ENCODE results near the gene VSX1. TPM values are rescaled to one million over a fixed set of nuclear protein-coding genes. Genes with fewer than 3 reads are reported as not detected.

Gene VSX1
- total RNA-seq, 2 experiments from 2014 or later, result not detected

GRCh38 chr20:25046736-25047666 is 34.9 kb downstream of the VSX1 start:
- H3K9me3 Mint-ChIP-seq, result no peaks in the 10 kb centered on the region
- no peaks in the 10 kb centered on the region for H3K27me3 Mint-ChIP-seq
- CTCF ChIA-PET, result interaction anchor here (1.2 kb wide), 1 partner anchor 12 kb away, joined by 3 read pairs; no protein-coding TSS in a partner anchor
- no peak overlapping the region for H3K4me3 Mint-ChIP-seq
- no peak for DNase-seq
- peaks cover 2% of the 10 kb centered on the region for H3K36me3 Mint-ChIP-seq
- intact Hi-C loops (cut with micrococcal nuclease), result no loop called here
- H3K27ac Mint-ChIP-seq, result no peak overlapping the region
- POLR2A ChIA-PET, result no interaction called here
- H3K4me1 Mint-ChIP-seq (ENCODE audit: low read depth), result peaks cover 30% of the 10 kb centered on the region

- DNase-seq, result no peak
- H3K27me3 Mint-ChIP-seq, result no peaks in the 10 kb centered on the region
- H3K4me1 Mint-ChIP-seq (ENCODE audit: low read depth), result peaks cover 31% of the 10 kb centered on the region
- peaks cover 2% of the 10 kb centered on the region for H3K36me3 Mint-ChIP-seq
- H3K27ac Mint-ChIP-seq, result no peak overlapping the region
- POLR2A ChIA-PET, result no interaction called here
- no peaks in the 10 kb centered on the region for H3K9me3 Mint-ChIP-seq
- CTCF ChIA-PET, result interaction anchor here (1.2 kb wide), 1 partner anchor 13 kb away, joined by 3 read pairs; no protein-coding TSS in a partner anchor
- intact Hi-C loops (cut with micrococcal nuclease), result no loop called here
- no peak overlapping the region for H3K4me3 Mint-ChIP-seq
These were observed 35.7 kb downstream of the VSX1 start for GRCh38 chr20:25046181-25046641.

- Mint-ChIP-seq H3K4me3 (no peak overlapping the region), H3K9me3 (no peaks in the 10 kb centered on the region), H3K27ac (no peak overlapping the region), H3K27me3 (no peaks in the 10 kb centered on the region), H3K4me1 (ENCODE audit: low read depth) (peaks cover 29% of the 10 kb centered on the region), H3K36me3 (peaks cover 2% of the 10 kb centered on the region)
- no peak for DNase-seq
- intact Hi-C loops (cut with micrococcal nuclease), result no loop called here
- POLR2A ChIA-PET, result no interaction called here
- CTCF ChIA-PET, result no interaction called here
These were observed 36.6 kb downstream of the VSX1 start for GRCh38 chr20:25045343-25045712.

- Mint-ChIP-seq H3K9me3 (no peaks in the 10 kb centered on the region), H3K4me3 (no peak overlapping the region), H3K4me1 (ENCODE audit: low read depth) (peaks cover 31% of the 10 kb centered on the region), H3K36me3 (peaks cover 2% of the 10 kb centered on the region), H3K27me3 (no peaks in the 10 kb centered on the region), H3K27ac (no peak overlapping the region)
- POLR2A ChIA-PET, result no interaction called here
- intact Hi-C loops (cut with micrococcal nuclease), result no loop called here
- DNase-seq, result no peak
- CTCF ChIA-PET, result no interaction called here
These were observed 37.1 kb downstream of the VSX1 start for GRCh38 chr20:25044660-25045342.

GRCh38 chr20:25044261-25044560 is 37.7 kb downstream of the VSX1 start:
- ChIA-PET POLR2A (no interaction called here), CTCF (no interaction called here)

GRCh38 chr20:25043499-25044260 is 38.3 kb downstream of the VSX1 start:
- H3K36me3 Mint-ChIP-seq, result peaks cover 2% of the 10 kb centered on the region
- no peaks in the 10 kb centered on the region for H3K27me3 Mint-ChIP-seq
- H3K4me1 Mint-ChIP-seq (ENCODE audit: low read depth), result peaks cover 26% of the 10 kb centered on the region
- no peak for DNase-seq
- peak overlapping the region; percentile 82 for H3K27ac Mint-ChIP-seq
- no peaks in the 10 kb centered on the region for H3K9me3 Mint-ChIP-seq
- ChIA-PET CTCF (no interaction called here), POLR2A (no interaction called here)
- H3K4me3 Mint-ChIP-seq, result no peak overlapping the region
- intact Hi-C loops (cut with micrococcal nuclease), result loop anchor here (2.0 kb wide), 1 partner anchor 13 kb away; no protein-coding TSS in a partner anchor

More at GRCh38 chr20:25044261-25044560, 37.7 kb downstream of the VSX1 start:
- Mint-ChIP-seq H3K36me3 (peaks cover 2% of the 10 kb centered on the region), H3K27me3 (no peaks in the 10 kb centered on the region), H3K27ac (peak overlapping the region; percentile 38), H3K4me1 (ENCODE audit: low read depth) (peaks cover 30% of the 10 kb centered on the region), H3K4me3 (no peak overlapping the region), H3K9me3 (no peaks in the 10 kb centered on the region)
- no peak for DNase-seq
- intact Hi-C loops (cut with micrococcal nuclease), result no loop called here

- peaks cover 29% of the 10 kb centered on the region for H3K4me1 Mint-ChIP-seq (ENCODE audit: low read depth)
- H3K36me3 Mint-ChIP-seq, result peaks cover 2% of the 10 kb centered on the region
- no peaks in the 10 kb centered on the region for H3K27me3 Mint-ChIP-seq
- H3K9me3 Mint-ChIP-seq, result no peaks in the 10 kb centered on the region
- intact Hi-C loops (cut with micrococcal nuclease), result loop anchor here (2.0 kb wide), 1 partner anchor 14 kb away; no protein-coding TSS in a partner anchor
- ChIA-PET POLR2A (no interaction called here), CTCF (no interaction called here)
- peak overlapping the region; percentile 82 for H3K27ac Mint-ChIP-seq
- no peak overlapping the region for H3K4me3 Mint-ChIP-seq
- peak; percentile 57 for DNase-seq
These were observed 39.1 kb downstream of the VSX1 start for GRCh38 chr20:25042531-25043498.

- peak overlapping the region; percentile 82 for H3K27ac Mint-ChIP-seq
- POLR2A ChIA-PET, result no interaction called here
- CTCF ChIA-PET, result no interaction called here
These were observed 40.0 kb downstream of the VSX1 start for GRCh38 chr20:25041813-25042530.

GRCh38 chr20:25040438-25040831 is 41.5 kb downstream of the VSX1 start:
- DNase-seq, result no peak
- intact Hi-C loops (cut with micrococcal nuclease), result no loop called here
- H3K4me1 Mint-ChIP-seq (ENCODE audit: low read depth), result peaks cover 51% of the 10 kb centered on the region
- ChIA-PET POLR2A (no interaction called here), CTCF (no interaction called here)
- no peaks in the 10 kb centered on the region for H3K36me3 Mint-ChIP-seq
- H3K27ac Mint-ChIP-seq, result peak overlapping the region; percentile 8
- H3K9me3 Mint-ChIP-seq, result no peaks in the 10 kb centered on the region
- H3K4me3 Mint-ChIP-seq, result no peak overlapping the region
- H3K27me3 Mint-ChIP-seq, result no peaks in the 10 kb centered on the region

More at GRCh38 chr20:25041813-25042530, 40.0 kb downstream of the VSX1 start:
- DNase-seq, result no peak
- no peaks in the 10 kb centered on the region for H3K27me3 Mint-ChIP-seq
- H3K36me3 Mint-ChIP-seq, result peaks cover 2% of the 10 kb centered on the region
- no peak overlapping the region for H3K4me3 Mint-ChIP-seq
- intact Hi-C loops (cut with micrococcal nuclease), result loop anchor here (2.0 kb wide), 1 partner anchor 15 kb away; no protein-coding TSS in a partner anchor
- no peaks in the 10 kb centered on the region for H3K9me3 Mint-ChIP-seq
- H3K4me1 Mint-ChIP-seq (ENCODE audit: low read depth), result peaks cover 36% of the 10 kb centered on the region

GRCh38 chr20:25039697-25040437 is 42.1 kb downstream of the VSX1 start:
- intact Hi-C loops (cut with micrococcal nuclease), result no loop called here
- H3K27me3 Mint-ChIP-seq, result no peaks in the 10 kb centered on the region
- H3K4me1 Mint-ChIP-seq (ENCODE audit: low read depth), result peaks cover 51% of the 10 kb centered on the region
- no peak overlapping the region for H3K4me3 Mint-ChIP-seq
- CTCF ChIA-PET, result interaction anchor here (1.0 kb wide), 1 partner anchor 160 kb away, joined by 3 read pairs; no protein-coding TSS in a partner anchor
- POLR2A ChIA-PET, result no interaction called here
- H3K9me3 Mint-ChIP-seq, result no peaks in the 10 kb centered on the region
- no peaks in the 10 kb centered on the region for H3K36me3 Mint-ChIP-seq
- no peak for DNase-seq
- H3K27ac Mint-ChIP-seq, result no peak overlapping the region

Measured in activated CD4-positive, alpha-beta memory T cell treated with anti-CD3 and anti-CD28 coated beads for 36 hours (primary cell).